IMR-90 (cell line): Measurements from ENCODE around the gene PPIA. TPM values are rescaled to one million over a fixed set of nuclear protein-coding genes. Genes with fewer than 3 reads are reported as not detected.

Experiments
- ATAC-seq: fragments of 200-7000 bp; cut with Tn5 transposase; 2 replicates; pipeline ENCODE4 v1.9.1; 2020; ENCODE audit warnings: low read depth, mild to moderate bottlenecking, moderate library complexity
- BruUV-seq: library from RNA; stranded (reverse); fragments of 400-500 nt; replicated peaks from 2 replicates; lab custom pipeline; 2021; lab: Mats Ljungman, UMichigan
- CTCF ChIA-PET: fragments of 300-600 bp; formaldehyde crosslinking; extraction: SDS; loops from one replicate; lab custom pipeline; 2021; ENCODE audit warnings: antibody characterized with exemption; lab: Yijun Ruan, JAX
- POLR2A ChIA-PET: fragments of 300-600 bp; sonication (Branson Sonifier 250); formaldehyde crosslinking; loops from one replicate; lab custom pipeline; 2022; ENCODE audit warnings: antibody characterized with exemption; ENCODE audit not compliant: unreplicated experiment; lab: Charles Lee
- DNase-seq: peaks from one replicate; pipeline ENCODE4 v3.0.0; 2013
- H2AFZ ChIP-seq: replicated peaks from 2 replicates; pipeline ENCODE3; 2013; ENCODE audit warnings: low read length, mild to moderate bottlenecking; ENCODE audit not compliant: poor library complexity
- H2AK5ac ChIP-seq: 2 replicates; pipeline ENCODE4 v1.6.1; 2013; ENCODE audit warnings: low read depth, low read length, inconsistent platforms
- H2AK9ac ChIP-seq: replicated peaks from 2 replicates; pipeline ENCODE3; 2013; ENCODE audit warnings: mild to moderate bottlenecking, low read depth, low read length, moderate library complexity; ENCODE audit not compliant: poor library complexity
- H2BK120ac ChIP-seq: 2 replicates; pipeline ENCODE4 v1.6.1; 2013; ENCODE audit warnings: low read depth, low read length, inconsistent platforms
- H2BK15ac ChIP-seq: 3 replicates; pipeline ENCODE4 v1.6.1; 2013; ENCODE audit warnings: low read depth, low read length, inconsistent platforms
- H2BK20ac ChIP-seq: 2 replicates; pipeline ENCODE4 v1.6.1; 2013; ENCODE audit warnings: low read depth, mild to moderate bottlenecking, inconsistent platforms, low read length, moderate library complexity
- H2BK5ac ChIP-seq: 2 replicates; pipeline ENCODE4 v1.6.1; 2013; ENCODE audit warnings: mild to moderate bottlenecking, low read depth, low read length, inconsistent platforms; ENCODE audit not compliant: poor library complexity, severe bottlenecking
- H3K14ac ChIP-seq: replicated peaks from 2 replicates; pipeline ENCODE4 v1.6.1; 2013; ENCODE audit warnings: low read depth, low read length, inconsistent platforms
- H3K18ac ChIP-seq: 2 replicates; pipeline ENCODE4 v1.6.1; 2013; ENCODE audit warnings: low read depth, low read length, control low read depth
- H3K23ac ChIP-seq: 2 replicates; pipeline ENCODE4 v1.6.1; 2013; ENCODE audit warnings: low read depth, low read length, inconsistent platforms
- H3K27ac ChIP-seq: 2 replicates; pipeline ENCODE4 v1.5.1; 2013; ENCODE audit warnings: mild to moderate bottlenecking, control low read depth, low read length; ENCODE audit not compliant: insufficient read depth
- H3K27me3 ChIP-seq: 2 replicates; pipeline ENCODE4 v1.6.1; 2013; ENCODE audit warnings: low read length; ENCODE audit not compliant: control insufficient read depth, insufficient read depth
- H3K36me3 ChIP-seq: 2 replicates; pipeline ENCODE4 v1.6.1; 2013; ENCODE audit warnings: low read length, mixed read lengths; ENCODE audit not compliant: control insufficient read depth, insufficient read depth
- H3K4ac ChIP-seq: 2 replicates; pipeline ENCODE4 v1.6.1; 2013; ENCODE audit warnings: low read depth, low read length, inconsistent platforms
- H3K4me1 ChIP-seq: 2 replicates; pipeline ENCODE4 v1.6.1; 2013; ENCODE audit warnings: low read length, mixed read lengths; ENCODE audit not compliant: control insufficient read depth, insufficient read depth
- H3K4me2 ChIP-seq: 2 replicates; pipeline ENCODE4 v1.6.1; 2013; ENCODE audit warnings: low read depth, mild to moderate bottlenecking, control low read depth, low read length, moderate library complexity
- H3K4me3 ChIP-seq: 2 replicates; pipeline ENCODE4 v1.5.1; 2013; ENCODE audit warnings: low read depth, mild to moderate bottlenecking, control low read depth, low read length, moderate library complexity; ENCODE audit not compliant: insufficient read depth
- H3K56ac ChIP-seq: 2 replicates; pipeline ENCODE4 v1.6.1; 2013; ENCODE audit warnings: low read length, inconsistent platforms; ENCODE audit not compliant: insufficient read depth; ENCODE audit errors: extremely low read depth
- H3K79me1 ChIP-seq, 2 experiments: 2 replicates each; pipeline ENCODE4 v1.6.1; 2013; ENCODE audit warnings: low read length in 2 of 2, inconsistent platforms in 1 of 2, low read depth in 1 of 2
- H3K9ac ChIP-seq: 2 replicates; pipeline ENCODE4 v1.6.1; 2013; ENCODE audit warnings: low read depth, low read length, control low read depth
- H3K9me1 ChIP-seq: 2 replicates; pipeline ENCODE4 v1.6.1; 2013; ENCODE audit warnings: low read length, inconsistent platforms; ENCODE audit not compliant: insufficient read depth
- H3K9me3 ChIP-seq: 2 replicates; pipeline ENCODE4 v1.6.1; 2013; ENCODE audit warnings: low read length; ENCODE audit not compliant: control insufficient read depth, insufficient read depth
- H4K20me1 ChIP-seq: 2 replicates; pipeline ENCODE4 v1.6.1; 2013; ENCODE audit warnings: low read length, inconsistent platforms; ENCODE audit not compliant: insufficient read depth
- H4K5ac ChIP-seq: 2 replicates; pipeline ENCODE4 v1.6.1; 2013; ENCODE audit warnings: mild to moderate bottlenecking, low read depth, low read length, control low read depth
- H4K8ac ChIP-seq, 2 experiments: 2 replicates each; pipeline ENCODE4 v1.6.1; 2013; ENCODE audit warnings: low read depth in 2 of 2, low read length in 2 of 2, control low read depth in 1 of 2, inconsistent platforms in 1 of 2
- H4K91ac ChIP-seq: 2 replicates; pipeline ENCODE4 v1.6.1; 2013; ENCODE audit warnings: low read depth, low read length, inconsistent platforms; ENCODE audit not compliant: insufficient read depth
- CTCF ChIP-seq: conservative IDR thresholded peaks from 2 replicates; pipeline ENCODE4 v1.5.1; 2012; ENCODE audit warnings: mild to moderate bottlenecking, low read depth, low read length, improper control_type of control experiment
- MAZ ChIP-seq: IDR thresholded peaks from 2 replicates; pipeline ENCODE4 v1.6.1; 2012; ENCODE audit warnings: low read depth, mild to moderate bottlenecking, low read length, improper control_type of control experiment, moderate library complexity, borderline replicate concordance
- MXI1 ChIP-seq: IDR thresholded peaks from 2 replicates; pipeline ENCODE4 v1.6.1; 2012; ENCODE audit warnings: low read depth, mild to moderate bottlenecking, low read length, moderate library complexity, borderline replicate concordance
- WGBS, 2 experiments: methylation state at CpG; one replicate each; pipeline versions ENCODE4 v1.1.5 to v1.1.7; 2013; ENCODE audit warnings: missing lambda C conversion rate in 2 of 2; ENCODE audit not compliant: insufficient read length in 1 of 2; ENCODE audit errors: extremely low coverage in 2 of 2; 5-methylcytosine and 5-hydroxymethylcytosine counted together
- dilution Hi-C: fragments of 300-500 bp; cut with HindIII; formaldehyde crosslinking; loops from one replicate; pipeline ENCODE4 v1.14.3; 2018; ENCODE audit warnings: low sequenced_read_pairs; ENCODE audit not compliant: unreplicated experiment
- in situ Hi-C: fragments of 300-500 bp; cut with MboI; formaldehyde crosslinking; loops from 3 replicates; pipeline ENCODE4 v1.14.3; 2019; ENCODE audit warnings: low sequenced_read_pairs, inconsistent platforms, mixed read lengths
- intact Hi-C: fragments of 100-400 bp; cut with micrococcal nuclease; formaldehyde crosslinking; loops from 2 replicates; pipeline ENCODE4 v1.10.0; 2022
- polyA plus RNA-seq, 3 experiments: library from polyadenylated mRNA; depleted of rRNA; stranded (reverse); fragments of >200 nt; gene quantifications; 2 replicates each; pipeline ENCODE4 v1.2.3, GENCODE V29; 2012; ENCODE audit warnings: low replicate concordance in 1 of 3
- total RNA-seq: library from RNA; depleted of rRNA; stranded (reverse); fragments of >200 nt; gene quantifications from 2 replicates; pipeline ENCODE4 v1.2.3, GENCODE V29; 2012

The PPIA gene
- total and polyA plus RNA-seq, 2 of the 4 experiments (the other 2 are of a cell fraction): 3,396 to 4,883 TPM

- peaks cover 23% of the 10 kb centered on the region for H3K9me1 ChIP-seq
- H2AK5ac ChIP-seq: peak overlapping the region; percentile 90
- peaks cover 33% of the 10 kb centered on the region for H3K4me1 ChIP-seq
- in situ Hi-C loops (no loop called here), intact Hi-C loops (loop anchor here (2.0 kb wide), 1 partner anchor 29 kb away; the partner anchor contains the start of gene PPIA), dilution Hi-C loops (no loop called here)
- peaks cover 0 to 9% of the 10 kb centered on the region in 2 experiments; a peak in 2 of 4 replicates for H3K79me1 ChIP-seq
- DNase-seq (peak; percentile 77), ATAC-seq (peak; percentile 82)
- no CpG with 5 or more reads among the region's 12 CpGs for WGBS, 2 experiments
- peaks cover 45% of the 10 kb centered on the region for H3K36me3 ChIP-seq
- peak overlapping the region; percentile 48 for H3K4me2 ChIP-seq
- H3K56ac ChIP-seq: no peak overlapping the region
- peak overlapping the region; percentile 64 for H2BK120ac ChIP-seq
- peak overlapping the region in 1 of 2 experiments; percentile 63; a peak in 1 of 4 replicates for H4K8ac ChIP-seq
- peak overlapping the region; percentile 83 for H3K27ac ChIP-seq
- no peak overlapping the region for H3K4me3 ChIP-seq
- H3K14ac ChIP-seq: peak overlapping the region; percentile 85; the same call in 1 of the 2 replicates
- ChIA-PET POLR2A (no interaction called here), CTCF (interaction anchor here (0.9 kb wide), 1 partner anchor 17 kb away, joined by 4 read pairs; no protein-coding TSS in a partner anchor)
- H2BK15ac ChIP-seq: no peak overlapping the region; the same call in 2 of the 3 replicates
- H3K4ac ChIP-seq: peak overlapping the region; percentile 81
- H2AK9ac ChIP-seq: peak overlapping the region; percentile 73
- H2BK5ac ChIP-seq: peak overlapping the region; percentile 73
- no peaks in the 10 kb centered on the region for H3K9me3 ChIP-seq
- H4K91ac ChIP-seq: peak overlapping the region; percentile 65
- peaks cover 6% of the 10 kb centered on the region for H4K20me1 ChIP-seq
- TSS peak; percentile 71 for BruUV-seq
- peak overlapping the region; percentile 33; the same call in 1 of the 2 replicates for H4K5ac ChIP-seq
- peak overlapping the region; percentile 58 for H3K18ac ChIP-seq
- TF ChIP-seq MXI1: peak; percentile 90
- TF ChIP-seq CTCF: no peak
- peak; percentile 55; the same call in 1 of the 2 replicates for TF ChIP-seq MAZ
- H3K27me3 ChIP-seq: no peaks in the 10 kb centered on the region
- peak overlapping the region; percentile 14; the same call in 1 of the 2 replicates for H3K9ac ChIP-seq
- H2AFZ ChIP-seq: peak overlapping the region; percentile 61
- peak overlapping the region; percentile 20; the same call in 1 of the 2 replicates for H2BK20ac ChIP-seq
- H3K23ac ChIP-seq: peak overlapping the region; percentile 50; the same call in 1 of the 2 replicates
Measured at GRCh38 chr7:44767912-44768627, 28.4 kb upstream of the PPIA start.
